ENCODE data around the gene AQP1.

DNA sequence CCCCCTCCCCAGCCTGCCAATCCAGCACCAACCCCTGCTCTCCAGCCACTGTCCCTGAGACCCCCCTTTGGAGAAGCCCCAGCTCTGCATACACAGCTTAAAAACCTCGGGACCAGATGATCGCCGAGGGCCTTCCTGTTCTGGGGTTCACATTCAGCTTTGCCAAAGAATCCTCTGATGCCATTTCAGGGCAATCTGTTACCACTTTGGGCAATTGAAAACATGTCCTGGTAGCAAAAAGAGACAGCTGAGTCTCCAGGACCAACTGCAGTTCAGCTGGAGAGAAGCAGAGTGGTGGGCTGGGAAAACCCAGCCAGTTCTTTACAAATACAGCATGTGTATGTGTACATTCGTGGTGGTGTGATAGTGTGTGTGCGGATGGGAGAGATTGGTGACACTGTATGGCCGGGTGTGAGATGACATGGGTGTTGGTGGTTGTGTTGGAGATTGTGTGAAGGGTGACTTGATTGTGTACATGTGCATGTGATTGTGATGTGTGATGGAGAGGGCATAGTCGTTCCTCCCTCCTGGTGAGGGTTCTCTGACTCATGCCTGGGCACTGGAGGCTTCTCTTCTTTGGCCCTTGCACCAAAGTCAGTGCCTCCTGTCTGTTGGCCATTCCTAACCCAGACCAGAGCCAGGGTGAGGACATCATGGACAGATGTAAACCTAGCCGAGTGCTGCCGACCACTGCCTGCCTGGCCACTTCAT, 48.5 kb upstream of the AQP1 start:
- TF ChIP-seq CTCF (IDR thresholded peaks at IDR 0.05), result no peak
- TF ChIP-seq POLR2A (IDR thresholded peaks at IDR 0.05), result no peak
- TF ChIP-seq EP300 (IDR thresholded peaks at IDR 0.05), result no peak
- TF ChIP-seq POLR2AphosphoS5 (IDR thresholded peaks at IDR 0.05), result no peak
